Measurements from ENCODE around the gene QPRT.
"Not testable (repeated sequence)": the region's sequence is repeated elsewhere in the genome, so short reads cannot be mapped to it uniquely, and the experiment has no call there.

QPRT gene

DNA sequence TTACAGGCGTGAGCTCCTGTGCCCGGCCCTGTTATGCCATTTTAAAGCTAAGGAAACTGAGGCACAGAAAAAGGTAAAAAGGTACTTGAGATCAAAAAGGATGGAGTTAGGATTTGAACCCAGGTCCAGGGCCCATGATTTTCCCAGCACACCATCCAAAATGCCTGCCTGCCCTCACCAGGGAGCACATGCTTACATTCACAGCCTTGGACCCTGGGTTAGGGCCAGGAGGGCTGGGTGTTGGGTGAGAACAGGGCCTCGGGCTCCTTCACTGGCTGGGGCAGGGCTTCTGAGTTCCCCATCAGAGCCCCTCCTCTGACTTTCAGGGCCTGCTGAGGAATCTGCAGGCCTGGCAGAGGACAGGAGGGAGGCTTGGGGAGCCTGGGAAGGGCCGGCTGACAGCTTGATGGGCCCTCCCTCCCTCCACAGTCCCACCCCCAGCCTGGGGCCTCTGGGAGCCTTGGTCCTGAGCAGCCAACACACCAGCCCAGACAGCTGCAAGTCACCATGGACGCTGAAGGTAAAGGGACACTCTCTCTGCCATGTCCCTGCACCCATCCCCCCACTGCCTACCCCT is at the start of gene QPRT:
Gene QPRT, plus strand, starts transcription at position 490 of the 577 bp plus-strand sequence. Its CDS starts 18 bp downstream, at position 508.
- peak; percentile 89 for DNase-seq (ENCODE audit: low spot score)

DNA sequence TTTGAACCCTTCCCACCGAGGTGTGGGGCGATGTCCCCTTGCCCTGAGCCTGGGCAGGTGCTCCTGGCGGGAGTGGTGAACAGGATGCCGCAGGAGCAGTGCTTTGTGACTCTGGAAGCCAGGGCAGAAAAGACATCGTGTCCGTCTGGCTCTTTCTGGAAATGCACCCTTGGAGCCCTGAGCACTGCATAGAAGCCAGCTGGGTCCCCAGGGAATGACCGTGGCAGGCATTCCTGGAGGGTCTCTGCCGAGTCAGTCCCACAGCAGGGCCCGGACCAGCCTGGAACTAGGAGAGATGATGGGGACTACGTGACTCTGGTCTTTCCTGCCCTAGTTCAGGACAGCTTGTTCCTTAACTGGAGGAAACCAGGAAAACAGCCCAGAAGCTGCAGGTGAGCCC is 49.7 kb upstream of the QPRT start:
- DNase-seq (ENCODE audit: low spot score), result not testable (repeated sequence)

DNA sequence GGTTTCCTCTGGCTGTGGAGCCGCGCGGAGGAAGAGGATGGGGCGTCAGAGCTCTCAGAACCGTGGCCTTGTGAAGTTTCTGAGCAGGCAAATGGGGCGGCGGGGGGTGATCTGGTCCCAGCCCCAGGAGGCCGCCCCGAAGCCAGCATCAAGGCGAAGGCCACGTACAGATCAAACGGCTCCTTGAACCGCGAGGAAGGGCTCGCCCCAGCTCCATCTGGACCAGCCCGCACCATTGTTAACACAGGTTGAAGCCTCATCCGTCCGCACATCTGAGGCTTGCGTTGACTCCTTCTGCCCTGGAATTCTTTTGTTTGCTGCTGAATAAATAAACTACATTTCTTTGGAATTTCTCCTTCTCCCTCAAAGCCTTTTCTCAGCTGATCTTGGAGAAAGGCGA is 47.3 kb upstream of the QPRT start:
- DNase-seq (ENCODE audit: low spot score), result not testable (repeated sequence)

DNA sequence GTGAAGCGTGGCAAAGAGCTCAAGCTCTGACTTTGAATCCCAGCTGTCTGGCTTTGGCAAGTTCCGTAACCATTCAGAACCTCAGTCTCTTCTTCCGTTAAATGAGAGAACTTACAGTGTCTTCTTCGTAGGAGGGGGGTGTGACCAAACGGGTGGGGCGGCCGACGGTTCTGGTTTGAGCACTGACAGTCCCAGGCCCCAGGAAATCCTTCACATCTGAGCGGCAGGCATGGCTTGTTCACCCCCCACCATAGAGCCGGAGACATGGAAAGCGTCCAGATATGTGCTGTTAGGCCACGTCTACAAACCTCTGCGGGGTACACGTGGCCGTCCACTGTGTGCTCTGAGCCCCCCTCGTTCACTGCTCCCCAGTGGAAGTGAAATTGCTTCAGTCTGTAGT is 43.1 kb upstream of the QPRT start:
- DNase-seq (ENCODE audit: low spot score), result not testable (repeated sequence)

DNA sequence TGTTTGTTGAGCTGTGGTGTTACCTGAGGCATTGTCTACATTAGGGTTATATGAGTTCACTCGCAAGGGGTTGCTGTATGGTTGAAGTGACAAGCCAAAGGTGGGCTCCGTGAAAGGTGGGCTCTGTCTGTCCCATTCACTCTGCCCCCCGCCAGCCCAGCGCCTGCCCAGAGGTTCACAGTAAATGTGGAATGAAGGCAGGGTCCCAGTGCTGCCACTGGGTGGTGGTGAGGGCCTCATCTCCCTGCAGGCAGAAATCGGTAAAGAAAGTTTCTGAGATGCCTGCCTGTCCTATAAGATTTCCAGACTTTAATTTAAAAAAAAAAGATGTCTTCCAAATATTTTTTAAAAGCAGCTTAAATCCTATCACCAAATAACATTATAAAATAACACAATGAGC is 42.6 kb upstream of the QPRT start:
- not testable (repeated sequence) for DNase-seq (ENCODE audit: low spot score)

DNA sequence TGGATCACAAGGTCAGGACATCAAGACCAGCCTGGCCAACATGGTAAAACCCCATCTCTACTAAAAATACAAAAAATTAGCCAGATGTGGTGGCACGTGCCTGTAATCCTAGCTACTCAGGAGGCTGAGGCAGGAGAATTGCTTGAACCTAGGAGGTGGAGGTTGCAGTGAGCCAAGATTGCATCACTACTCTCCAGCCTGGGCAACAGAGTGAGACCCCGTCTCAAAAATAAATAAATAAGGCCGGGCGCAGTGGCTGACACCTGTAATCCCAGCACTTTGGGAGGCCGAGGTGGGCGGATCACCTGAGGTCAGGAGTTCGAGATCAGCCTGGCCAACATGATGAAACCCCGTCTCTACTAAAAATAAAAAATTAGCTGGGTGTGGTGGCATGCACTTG is 40.2 kb upstream of the QPRT start:
- not testable (repeated sequence) for DNase-seq (ENCODE audit: low spot score)

DNA sequence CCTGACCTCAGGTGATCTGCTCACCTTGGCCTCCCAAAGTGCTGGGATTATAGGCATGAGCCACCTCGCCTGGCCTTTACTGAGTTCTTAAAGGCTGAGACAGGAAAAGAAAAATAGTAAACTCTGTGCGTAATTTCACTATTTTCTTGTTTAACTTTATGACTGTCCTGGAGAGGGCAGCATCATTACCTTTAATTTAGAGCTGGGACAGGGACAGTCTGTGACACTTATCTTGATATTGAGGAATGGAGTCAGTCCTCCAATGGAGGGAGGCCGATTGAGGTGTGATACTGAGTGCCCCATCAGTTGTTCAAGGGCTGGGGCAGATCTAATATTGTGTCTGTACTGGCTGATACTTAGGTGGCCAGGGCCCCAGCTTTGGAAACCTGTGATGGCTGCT is 37.4 kb upstream of the QPRT start:
- DNase-seq (ENCODE audit: low spot score), result no peak

DNA sequence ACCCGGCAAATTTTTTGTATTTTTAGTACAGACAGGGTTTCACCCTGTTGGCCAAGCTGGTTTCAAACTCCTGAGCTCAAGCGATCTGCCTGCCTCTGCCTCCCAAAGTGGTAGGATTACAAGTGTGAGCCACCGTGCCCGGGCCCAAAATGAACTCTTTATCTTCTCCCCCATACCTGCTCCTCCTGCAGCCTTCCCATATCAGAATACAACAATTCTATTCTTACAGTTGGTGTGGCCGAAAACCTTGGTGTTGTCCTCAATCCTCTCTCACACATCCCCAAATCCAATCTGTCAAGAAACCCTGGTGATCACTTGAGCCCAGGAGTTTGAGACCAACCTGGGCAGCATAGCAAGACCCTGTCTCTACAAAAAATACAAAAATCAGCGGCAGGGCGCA is 35.4 kb upstream of the QPRT start:
- no peak for DNase-seq (ENCODE audit: low spot score)

DNA sequence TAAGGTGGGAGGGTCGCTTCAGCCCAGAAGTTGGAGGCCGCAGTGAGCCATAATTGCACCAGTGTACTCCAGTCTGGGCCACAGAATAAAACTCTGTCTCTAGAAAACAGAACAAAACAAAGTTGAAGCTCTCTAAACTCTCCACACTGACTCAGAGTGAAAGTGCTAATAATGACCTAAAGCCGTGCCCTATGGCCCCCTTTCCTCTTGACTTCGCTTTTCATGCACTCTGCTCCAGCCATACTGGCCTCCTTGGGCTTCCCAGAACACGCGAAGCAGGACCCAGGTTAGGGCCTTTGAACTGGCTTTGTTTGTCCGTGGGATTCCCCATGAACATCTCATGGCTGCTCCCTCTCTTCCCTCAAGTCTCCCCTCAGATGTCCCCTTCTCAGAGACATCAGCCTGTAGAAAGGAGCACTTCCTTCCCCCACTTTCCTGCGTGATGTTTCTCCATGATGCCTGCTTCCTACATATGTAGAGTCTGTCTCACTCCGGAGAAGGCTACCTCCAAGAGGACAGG is 34.6 kb upstream of the QPRT start:
- no peak for DNase-seq (ENCODE audit: low spot score)

DNA sequence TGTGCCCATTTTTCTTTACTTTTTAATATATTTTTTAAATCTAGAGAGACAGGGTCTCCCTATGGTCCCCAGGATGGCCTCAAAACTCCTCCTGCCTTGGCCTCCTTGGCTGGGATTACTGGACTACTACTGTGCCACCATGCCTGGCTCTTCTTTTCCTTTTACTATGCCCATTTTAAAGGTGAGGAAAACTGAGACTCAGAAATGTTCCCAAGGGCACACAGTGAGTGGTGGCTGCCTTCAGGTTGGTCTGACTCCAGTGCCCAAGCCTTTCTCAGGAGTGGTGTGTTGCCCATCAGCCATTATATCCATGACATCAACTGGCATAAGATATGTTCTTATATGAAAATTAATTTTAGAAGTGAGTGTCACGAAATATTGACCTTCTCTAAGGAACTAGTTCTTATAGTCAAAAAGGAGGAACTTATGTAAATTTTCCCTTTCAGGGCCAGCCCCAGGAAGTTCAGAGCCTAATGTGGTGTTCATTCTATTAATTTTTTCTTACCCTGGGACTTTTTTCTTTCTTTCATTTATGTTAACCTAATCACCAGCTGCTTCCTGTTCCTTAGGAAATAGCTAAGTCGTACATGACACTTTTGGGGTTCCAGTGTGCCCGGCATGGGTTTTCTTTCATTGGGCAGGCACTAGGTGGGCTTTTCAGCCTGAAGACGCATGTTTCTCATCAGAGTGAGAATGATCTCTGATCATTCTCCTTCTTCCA is 33.8 kb upstream of the QPRT start:
- no peak for DNase-seq (ENCODE audit: low spot score)

DNA sequence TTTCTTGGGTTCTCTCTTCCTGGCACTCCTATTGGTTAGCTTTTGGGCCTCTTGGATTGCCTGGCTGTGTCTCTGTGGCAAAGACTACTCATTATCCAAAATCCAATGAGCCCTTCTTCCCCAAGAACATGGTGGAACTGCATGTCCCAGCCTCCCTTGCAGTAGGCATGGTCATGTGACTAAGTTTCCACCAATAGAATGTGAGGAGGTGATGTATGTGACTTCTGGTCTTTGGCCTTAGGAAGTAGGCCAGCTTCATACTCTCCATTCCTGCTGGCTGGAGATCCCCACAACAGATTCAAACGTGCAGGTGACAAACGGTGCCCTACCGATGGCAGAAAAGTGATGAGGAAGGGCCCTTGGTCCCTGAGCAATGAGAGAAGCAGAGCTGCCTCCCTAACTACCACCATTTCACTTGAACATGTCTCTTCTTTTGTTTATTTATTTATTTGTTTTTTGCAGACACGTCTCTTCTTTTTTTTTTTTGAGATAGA is 33.2 kb upstream of the QPRT start:
- DNase-seq (ENCODE audit: low spot score), result no peak

DNA sequence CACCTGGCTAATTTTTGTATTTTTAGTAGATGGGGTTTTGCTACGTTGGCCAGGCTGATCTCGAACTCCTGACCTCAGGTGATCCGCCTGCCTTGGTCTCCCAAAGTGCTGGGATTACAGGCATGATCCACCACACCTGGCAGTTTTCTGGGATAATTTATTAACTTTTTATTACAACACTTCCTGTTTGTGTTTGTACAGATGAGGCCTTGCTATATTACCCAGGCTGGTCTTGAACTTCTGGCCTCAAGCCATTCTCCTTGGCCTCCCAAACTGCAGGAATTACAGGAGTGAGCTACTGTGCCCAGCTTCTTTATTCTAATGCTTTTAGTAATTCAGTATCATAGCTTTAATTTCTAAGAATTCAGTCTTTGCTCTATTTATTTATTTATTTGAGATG is 32.0 kb upstream of the QPRT start:
- DNase-seq (ENCODE audit: low spot score), result no peak

DNA sequence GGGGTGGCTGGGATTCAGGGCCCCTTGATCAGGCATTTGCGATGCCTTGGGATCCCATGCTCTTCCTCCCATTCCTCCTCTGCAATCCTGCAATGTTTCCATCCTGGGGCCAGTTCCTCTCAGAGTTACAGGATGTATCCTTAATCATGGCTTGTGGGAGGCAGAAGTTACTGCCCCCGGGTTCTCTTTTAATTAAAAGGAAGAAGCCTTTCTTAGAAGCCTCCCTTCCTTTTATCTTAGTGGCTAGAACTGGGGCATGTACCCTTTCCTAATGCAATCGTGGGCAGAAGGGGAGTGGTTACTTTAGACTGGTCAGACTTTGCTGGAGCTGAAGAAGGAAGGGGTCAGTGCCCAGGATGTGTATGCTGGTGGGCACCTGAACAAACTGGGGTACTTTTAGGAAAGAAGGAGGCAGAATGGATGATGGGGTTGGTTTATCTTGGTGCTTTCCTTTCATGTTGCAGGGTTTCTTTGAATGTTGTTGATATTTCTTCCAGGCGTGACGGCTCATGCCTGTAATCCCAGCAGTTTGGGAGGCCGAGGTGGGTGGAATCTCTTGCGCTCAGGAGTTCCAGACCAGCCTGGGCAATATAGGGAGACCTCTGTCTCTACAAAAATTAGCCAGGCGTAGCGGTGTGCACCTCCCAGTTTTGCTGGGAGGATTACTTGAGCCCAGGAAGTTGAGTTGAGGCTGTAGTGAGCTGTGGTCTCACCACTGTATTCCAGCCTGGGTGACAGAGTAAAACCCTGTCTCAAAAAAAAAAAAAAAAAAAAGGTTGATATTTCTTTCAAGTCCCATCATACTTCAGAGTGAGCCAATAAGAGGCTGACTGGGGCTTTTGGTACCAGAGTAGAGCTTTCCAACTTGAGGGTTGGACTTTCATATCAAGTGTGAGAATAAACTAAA is 29.1 kb upstream of the QPRT start:
- no peak for DNase-seq (ENCODE audit: low spot score)

DNA sequence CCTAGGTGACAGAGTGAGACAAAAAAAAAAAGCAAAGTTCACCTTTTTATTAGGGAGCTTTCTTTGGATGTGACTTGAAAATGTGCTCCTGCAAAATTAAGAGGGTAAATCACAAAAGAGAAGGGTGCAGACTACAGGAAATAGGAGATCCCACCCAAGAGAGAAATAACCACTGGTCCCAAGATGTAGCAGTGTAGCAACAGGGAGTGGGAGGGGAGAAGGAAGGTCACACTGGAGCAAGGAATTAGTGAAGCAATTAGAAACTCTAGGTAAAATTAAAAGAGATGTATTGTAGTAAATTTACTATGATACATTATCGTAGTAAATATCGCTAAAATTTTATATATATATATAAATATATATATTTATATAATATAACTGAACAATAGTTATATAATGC is 28.2 kb upstream of the QPRT start:
- no peak for DNase-seq (ENCODE audit: low spot score)

DNA sequence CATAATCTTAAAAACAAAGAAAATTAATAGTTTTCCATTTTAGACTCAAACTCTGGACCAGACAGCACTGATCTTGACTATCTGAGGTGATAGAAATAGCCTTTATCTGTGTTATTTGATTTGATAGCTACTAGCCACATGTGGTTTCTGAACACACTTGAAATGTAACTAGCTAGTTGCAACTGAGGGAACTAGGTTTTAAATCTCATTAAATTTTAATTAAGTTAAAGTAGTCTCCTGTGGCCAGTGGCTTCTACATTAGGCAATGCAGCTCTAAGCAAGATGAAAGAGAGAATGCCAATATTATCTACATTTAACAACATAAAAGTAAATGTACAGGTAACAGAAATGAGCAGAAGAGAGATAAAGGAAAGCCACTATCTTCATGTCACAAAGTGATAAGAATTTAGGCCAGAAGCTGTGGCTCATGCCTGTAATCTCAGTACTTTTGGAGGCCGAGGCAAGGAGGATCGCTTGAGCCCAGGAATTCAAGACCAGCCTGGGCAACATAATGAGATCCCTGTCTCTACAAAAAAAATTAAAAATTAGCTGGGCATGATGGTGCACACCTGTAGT is 27.1 kb upstream of the QPRT start:
- DNase-seq (ENCODE audit: low spot score), result no peak

DNA sequence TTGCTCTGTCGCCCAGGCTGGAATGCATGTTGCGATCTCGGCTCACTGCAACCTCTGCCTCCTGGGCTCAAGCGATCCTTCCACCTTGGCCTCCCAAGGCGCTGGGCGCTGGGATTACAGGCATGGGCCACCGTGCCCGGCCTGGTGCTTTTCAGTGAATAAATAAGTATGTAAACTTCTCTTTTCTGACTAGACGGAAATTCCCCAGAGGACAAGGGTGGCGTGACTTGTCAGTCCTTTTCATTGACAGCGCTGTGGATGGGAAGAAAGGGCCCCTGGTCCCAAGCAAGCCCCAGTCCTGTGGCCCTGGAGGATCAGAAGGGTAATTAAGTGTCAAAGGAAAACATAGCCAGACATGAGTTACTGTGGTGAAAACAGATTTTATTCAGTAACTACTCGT is 25.5 kb upstream of the QPRT start:
- no peak for DNase-seq (ENCODE audit: low spot score)

DNA sequence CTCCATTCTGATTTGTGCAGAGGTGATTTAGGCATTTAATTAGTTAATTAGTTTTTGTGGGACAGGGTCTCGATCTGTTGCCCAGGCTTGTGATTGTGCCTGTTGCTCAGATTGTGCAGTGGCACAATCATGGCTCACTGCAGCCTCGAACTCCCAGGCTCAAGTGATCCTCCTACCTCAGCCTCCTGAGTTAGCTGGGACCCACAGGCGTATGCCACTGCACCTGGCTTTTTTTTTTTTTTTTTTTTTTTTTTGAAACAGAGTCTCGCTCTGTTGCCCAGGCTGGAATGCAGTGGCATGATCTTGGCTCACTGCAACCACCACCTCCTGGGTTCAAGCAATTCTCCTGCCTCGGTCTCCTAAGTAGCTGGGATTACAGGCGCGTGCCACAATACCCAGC is 25.1 kb upstream of the QPRT start:
- not testable (repeated sequence) for DNase-seq (ENCODE audit: low spot score)

DNA sequence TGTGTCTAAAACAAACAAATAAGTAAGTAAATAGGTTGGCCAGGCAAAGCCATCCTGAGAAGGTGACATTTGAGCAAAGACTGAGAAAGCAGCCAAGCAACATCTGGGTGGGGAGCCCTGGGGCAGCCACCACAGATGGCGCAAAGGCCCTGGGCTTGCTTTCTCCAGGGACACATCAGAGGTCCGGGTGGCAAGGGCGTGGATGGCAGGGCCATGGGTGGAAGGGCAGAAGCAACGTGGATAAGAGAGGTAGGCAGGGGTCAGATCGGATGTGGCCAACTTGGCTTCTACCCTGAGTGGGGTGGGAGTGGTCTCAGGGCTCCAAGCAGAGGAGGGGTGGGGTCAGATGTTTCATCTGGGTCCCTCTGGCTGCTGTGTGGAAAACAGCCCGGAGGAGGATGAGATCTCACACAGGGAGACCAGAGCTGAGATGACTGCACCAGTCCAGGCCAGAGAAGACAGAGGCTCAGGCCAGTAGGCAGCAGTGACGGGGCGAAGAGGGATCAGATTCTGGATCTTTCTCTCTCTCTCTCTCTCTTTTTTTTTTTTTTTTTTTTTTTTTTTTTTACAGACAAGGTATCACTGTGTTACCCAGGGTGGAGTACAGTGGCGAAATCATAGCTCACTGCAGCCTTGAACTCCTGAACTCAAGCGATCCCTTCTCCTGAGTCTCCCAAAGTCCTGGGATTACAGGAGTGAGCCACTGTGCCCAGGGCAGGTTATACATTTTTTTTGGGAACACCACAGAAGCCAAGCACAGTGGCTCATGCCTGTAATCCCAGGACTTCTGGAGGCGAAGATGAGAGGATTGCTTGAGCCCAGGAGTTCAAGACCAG is 22.1 kb upstream of the QPRT start:
- no peak for DNase-seq (ENCODE audit: low spot score)

DNA sequence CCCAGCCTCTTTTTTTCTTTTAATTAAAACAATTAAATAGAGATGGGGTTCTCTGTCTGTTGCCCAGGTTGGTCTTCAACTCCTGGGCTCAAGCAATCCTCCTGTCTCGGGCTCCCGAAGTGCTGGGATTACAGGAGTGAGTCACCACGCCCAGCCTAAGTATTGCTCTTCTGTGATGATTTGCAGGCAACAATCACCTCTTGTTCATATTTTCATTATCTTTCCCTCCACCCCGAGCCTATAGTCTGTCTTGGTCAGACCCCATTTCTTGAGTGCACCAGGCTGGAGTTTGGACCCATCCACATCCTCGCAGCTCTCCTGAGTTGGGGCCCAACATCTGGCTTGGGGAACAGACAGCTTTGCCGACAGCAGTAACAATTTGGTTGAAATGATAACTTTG is 20.3 kb upstream of the QPRT start:
- no peak for DNase-seq (ENCODE audit: low spot score)

DNA sequence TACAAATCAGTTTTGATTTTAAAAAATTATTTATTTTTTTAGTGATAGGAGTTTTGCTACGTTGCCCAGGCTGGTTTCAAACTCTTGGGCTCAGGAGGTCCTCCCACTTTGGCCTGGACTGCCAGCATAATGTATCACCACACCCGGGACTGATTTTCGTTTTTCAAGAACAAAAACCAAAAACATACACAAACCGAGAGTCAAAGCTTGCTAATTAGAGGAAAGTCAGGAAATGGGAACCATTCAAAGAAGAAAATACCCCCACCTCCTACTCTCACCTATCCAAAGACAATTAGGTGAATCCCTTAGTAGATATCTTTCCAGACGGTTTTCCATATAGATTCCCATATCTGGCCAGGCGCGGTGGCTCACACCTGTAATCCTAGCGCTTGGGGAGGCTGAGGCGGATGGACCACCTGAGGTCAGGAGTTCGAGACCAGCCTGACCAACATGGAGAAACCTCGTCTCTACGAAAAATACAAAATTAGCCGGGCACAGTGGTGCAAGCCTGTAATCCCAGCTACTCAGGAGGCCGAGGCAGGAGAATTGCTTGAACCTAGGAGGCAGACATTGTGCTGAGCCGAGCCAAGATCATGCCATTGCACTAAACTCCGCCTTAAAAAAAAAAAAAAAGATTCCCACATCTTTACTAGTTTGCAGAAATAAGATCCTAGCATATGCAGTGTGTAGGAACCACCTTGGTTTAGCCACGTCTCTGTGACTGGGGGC is 16.8 kb upstream of the QPRT start:
- DNase-seq (ENCODE audit: low spot score), result no peak

DNA sequence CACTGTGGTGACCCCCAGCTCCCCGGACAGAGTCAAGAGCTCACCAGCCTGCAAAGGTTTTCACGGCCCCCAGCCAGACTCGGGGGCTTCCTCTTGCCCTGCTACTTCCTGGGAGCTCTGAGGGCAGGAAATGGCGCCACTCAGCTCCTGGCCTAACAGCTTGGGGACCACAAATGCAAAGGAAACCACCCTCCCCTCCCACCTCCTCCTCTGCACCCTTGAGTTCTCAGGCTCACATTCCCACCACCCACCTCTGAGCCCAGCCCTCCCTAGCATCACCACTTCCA is 16.3 kb upstream of the QPRT start:
- no peak for DNase-seq (ENCODE audit: low spot score)

Data from HuH-7.5 (cell line).